ENCODE measurements around the gene P2RY11.

Gene P2RY11

GRCh38 chr19:10138879-10139795 is 27.6 kb downstream of the P2RY11 start:
- DNase-seq (ENCODE audit: low read depth in 3 of 3), result no peak

DNA sequence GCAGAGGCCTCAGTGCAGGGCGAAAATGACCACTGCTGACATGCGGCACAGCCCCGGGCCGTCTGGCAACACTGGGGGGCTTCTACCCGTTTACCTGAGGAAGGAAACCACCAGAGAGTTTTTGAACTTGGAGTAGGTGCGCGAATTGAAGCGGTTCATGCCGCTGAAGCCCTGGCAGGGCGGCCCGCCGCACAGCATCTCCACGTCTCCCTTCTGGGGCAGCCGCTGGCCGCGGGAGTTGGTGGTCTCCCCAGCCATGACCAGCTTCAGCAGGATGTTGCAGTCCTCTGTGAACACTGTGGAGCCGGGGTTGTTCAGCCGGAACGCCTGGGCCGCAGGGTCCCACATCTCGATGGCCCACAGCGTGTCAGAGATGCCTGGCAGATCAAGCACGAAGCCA is 28.5 kb downstream of the P2RY11 start:
- DNase-seq (ENCODE audit: low read depth in 3 of 3), result no peak

GRCh38 chr19:10141479-10141878 is 30.0 kb downstream of the P2RY11 start:
- DNase-seq (ENCODE audit: low read depth in 3 of 3), result no peak

- DNase-seq (ENCODE audit: low read depth in 3 of 3), result no peak
These were observed 30.5 kb downstream of the P2RY11 start for GRCh38 chr19:10141973-10142372.

DNA sequence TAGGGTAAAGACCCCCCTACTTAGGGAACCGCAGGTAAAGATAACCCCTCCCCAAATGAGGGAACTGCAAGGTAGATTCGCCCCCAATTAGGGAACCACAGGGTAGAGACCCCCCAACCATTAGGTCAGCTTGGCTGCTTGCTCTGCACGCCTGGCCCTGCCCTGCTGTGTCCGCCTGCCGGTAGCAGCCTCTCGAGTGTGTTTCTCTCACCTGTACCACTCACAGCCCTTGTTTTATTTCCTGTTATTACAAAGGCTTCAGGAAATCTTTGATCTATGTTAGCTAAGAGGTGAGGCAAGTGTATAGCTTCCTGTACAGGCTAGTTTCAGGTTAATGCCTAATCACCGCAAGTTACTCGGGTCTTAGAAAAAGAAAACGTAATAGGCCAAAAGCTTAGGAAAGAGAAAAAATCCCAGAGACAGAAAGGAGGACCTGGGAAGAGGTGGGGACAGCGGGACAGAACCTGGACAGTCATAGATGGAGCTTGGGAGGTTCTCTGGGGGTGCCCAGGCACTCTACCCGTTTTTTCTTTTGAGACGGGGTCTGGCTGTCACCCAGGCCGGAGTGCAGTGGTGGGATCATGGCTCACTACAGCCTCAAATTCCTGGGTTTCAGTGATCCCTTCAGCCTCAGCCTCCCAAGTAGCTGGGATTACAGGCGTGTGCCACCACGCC is 31.3 kb downstream of the P2RY11 start:
- no peak for DNase-seq (ENCODE audit: low read depth in 3 of 3)

DNA sequence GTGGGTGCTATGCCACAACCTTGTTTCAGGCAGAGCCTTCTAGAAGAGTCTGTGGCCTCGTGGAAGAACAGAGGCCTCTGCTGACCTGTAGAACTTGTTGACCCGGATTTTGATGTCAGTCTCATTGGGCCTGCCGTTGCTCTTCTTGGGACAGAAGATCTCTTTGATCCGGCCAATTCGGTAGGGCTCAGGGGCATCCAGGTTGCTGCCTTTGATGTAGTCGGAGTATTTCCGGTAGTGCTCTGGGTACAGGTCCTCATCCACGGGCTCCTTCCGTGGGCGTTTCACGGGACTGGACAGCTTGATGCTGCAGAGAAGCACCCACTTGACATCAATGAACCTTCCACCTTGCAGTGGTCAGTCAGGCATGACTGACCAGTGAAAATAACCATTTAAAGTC is 32.2 kb downstream of the P2RY11 start:
- no peak for DNase-seq (ENCODE audit: low read depth in 3 of 3)

DNA sequence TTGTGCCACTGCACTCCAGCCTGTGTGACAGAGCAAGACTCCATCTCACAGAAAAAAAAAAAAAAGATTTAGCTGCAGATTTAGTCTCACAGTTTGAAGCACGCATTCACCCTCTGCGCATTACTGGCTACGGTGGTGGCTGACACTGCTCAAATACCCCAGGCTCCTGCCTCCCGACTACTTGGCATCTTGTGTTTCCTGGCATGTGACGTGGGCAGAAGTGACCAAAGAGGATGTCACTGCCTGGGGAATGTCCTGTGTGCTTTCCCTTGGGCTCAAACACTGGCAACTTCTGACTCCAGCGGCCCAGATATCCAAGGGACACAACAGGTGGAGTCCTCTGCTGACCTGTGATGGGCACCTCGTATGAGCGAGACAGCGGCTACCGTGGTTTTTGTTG is 32.9 kb downstream of the P2RY11 start:
- no peak for DNase-seq (ENCODE audit: low read depth in 3 of 3)

- DNase-seq (ENCODE audit: low read depth in 3 of 3), result no peak
These were observed 33.5 kb downstream of the P2RY11 start for GRCh38 chr19:10145031-10145430.

- no peak for DNase-seq (ENCODE audit: low read depth in 3 of 3)
These were observed 34.6 kb downstream of the P2RY11 start for GRCh38 chr19:10146142-10146541.

GRCh38 chr19:10149427-10149826 is 37.9 kb downstream of the P2RY11 start:
- DNase-seq (ENCODE audit: low read depth in 3 of 3), result no peak

GRCh38 chr19:10151521-10151920 is 40.0 kb downstream of the P2RY11 start:
- DNase-seq (ENCODE audit: low read depth in 3 of 3), result no peak

DNA sequence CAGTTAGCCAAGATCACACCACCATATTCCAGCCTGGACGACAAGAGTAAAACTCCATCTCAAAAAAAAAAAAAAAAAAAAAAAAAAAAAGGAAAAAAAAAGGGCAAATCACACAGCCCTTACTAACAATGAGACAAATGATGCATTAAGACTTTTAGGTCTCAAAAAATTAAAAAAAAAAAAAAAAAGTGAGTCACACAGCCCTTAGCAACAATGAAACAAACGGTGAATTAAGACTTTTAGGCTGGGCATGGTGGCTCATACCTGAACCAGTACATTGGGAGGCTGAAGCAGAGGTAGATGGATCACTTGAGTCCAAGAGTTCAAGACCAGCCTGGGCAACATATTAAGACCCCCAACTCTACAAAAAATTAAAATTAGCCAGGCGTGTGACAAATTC is 40.6 kb downstream of the P2RY11 start:
- DNase-seq (ENCODE audit: low read depth in 3 of 3), result no peak

GRCh38 chr19:10155839-10156238 is 44.3 kb downstream of the P2RY11 start:
- DNase-seq (ENCODE audit: low read depth in 3 of 3), result no peak

DNA sequence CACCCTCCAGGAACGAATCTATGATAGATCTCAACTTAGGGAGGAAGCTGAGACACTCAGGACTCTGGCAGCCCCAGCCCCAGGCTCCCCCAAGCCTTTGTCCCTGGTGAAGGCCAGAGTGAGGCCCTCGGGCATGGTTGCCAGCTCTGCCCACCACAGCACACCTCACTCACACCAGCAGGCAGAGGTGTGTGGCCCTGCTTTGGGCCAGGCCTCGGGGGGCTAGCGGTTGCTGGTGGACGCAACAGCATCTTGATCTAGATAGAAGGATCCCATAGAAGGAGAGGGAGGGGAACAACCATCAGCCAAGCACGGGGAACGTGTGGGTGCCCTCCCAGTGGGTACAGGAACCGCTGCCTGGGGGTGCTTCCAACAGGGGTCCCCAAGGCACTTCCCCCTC is 46.6 kb downstream of the P2RY11 start:
- DNase-seq (ENCODE audit: low read depth in 3 of 3), result no peak

DNA sequence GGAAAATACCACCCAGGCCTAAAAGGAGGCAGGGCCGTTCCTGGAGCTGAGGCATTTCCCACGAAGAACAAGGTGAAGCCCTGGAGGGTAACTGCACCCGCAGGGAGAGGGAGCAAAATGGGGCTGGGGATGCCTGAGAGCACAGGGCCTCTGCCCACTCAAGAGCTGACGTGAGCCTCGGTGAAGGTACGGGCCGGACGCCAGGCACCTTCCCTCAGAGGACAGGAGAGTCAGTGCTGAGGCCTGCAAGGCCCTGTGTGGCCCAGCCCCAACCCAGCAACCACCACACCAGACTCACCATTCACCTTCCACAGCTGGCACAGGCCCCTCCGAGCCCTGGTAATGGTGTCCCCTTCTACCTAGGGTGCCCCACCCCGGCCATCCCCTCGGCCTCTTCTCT is 47.0 kb downstream of the P2RY11 start:
- DNase-seq (ENCODE audit: low read depth in 3 of 3), result no peak

DNA sequence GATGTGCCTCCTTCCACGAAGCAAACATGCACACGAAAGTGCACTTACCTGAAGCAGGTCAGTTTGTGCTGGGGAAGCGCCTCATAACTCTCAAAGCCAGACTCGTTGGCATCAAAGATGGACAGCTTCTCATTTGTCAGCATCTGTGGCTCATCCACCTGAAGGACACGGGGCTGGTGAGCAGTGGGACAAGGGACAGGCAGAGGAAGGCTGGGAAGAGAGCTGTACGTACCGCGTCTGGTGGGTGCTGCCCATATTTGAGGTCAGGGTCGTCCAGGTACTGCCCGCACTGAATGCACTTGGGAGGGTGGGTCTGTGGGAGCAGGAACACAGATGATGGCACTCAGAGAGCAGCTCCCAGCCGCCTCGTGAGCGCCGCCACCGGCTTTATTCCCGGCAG is 48.1 kb downstream of the P2RY11 start:
- no peak for DNase-seq (ENCODE audit: low read depth in 3 of 3)

- DNase-seq (ENCODE audit: low read depth in 3 of 3), result no peak
These were observed 52.0 kb downstream of the P2RY11 start for GRCh38 chr19:10163536-10163935.
